Stimulated activated CD8-positive, alpha-beta memory T cell treated with anti-CD3 and anti-CD28 coated beads, Interleukin-4, amount 100 ng/mL, for 1 hour (primary cell): Measurements from ENCODE around the gene EPAS1.
"Not testable (repeated sequence)": the region's sequence is repeated elsewhere in the genome, so short reads cannot be mapped to it uniquely, and the experiment has no call there.

Experiments used
- DNase-seq, 2 donors: peaks; one replicate each; pipeline ENCODE4 v3.0.0-alpha.2; 2020; ENCODE audit warnings: low read depth in 2 of 2, low spot score in 1 of 2

EPAS1 gene

DNA sequence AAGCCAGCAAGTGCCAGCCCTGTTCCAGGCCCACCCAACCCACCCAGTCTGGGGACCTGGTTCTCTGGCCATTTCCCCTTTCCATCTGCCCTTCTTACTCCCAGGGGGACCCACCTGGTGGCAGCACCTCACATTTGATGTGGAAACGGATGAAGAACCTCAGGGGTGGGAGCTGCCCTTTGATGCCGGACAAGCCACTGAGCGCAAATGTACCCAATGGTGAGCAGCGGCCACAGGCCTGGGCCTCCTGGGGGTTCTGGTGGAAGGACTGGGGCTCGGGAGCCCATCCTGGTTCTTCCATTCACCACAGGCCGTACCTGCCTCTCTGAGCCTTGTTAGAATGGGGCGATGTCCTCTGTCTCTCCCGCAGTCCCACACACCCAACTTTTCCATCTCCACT is 84.7 kb downstream of the EPAS1 start:
- no peak for DNase-seq

DNA sequence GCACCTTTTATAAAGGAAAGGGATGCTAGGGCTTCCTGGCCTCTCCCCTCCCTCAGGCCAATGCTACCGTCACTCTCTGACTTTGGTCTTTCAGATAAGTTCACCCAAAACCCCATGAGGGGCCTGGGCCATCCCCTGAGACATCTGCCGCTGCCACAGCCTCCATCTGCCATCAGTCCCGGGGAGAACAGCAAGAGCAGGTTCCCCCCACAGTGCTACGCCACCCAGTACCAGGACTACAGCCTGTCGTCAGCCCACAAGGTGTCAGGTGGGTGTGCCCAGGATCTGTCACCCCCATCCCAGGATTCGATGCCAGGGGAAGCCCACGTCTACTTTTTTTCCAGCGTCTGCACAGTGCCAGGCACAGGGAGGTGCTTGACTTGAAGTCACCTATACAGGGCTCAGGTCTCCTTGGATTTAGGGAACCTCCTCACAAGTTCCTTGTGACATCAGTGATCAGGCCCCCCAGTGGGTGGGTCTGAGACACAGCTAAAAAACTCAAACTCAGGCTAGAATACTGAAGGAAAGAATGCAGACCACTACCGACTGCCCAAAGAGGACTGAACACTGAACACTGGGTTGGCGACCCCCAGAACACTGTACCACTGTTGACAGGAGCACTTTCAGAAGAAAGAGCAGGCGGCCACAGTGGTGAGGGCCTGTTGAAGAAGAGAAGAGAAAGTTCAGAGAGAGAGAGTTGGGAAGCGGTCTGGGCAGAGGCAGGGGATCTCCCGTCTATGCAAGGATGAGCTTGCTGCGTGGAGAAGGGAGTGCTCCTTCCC is 85.3 kb downstream of the EPAS1 start:
- DNase-seq, result no peak

DNA sequence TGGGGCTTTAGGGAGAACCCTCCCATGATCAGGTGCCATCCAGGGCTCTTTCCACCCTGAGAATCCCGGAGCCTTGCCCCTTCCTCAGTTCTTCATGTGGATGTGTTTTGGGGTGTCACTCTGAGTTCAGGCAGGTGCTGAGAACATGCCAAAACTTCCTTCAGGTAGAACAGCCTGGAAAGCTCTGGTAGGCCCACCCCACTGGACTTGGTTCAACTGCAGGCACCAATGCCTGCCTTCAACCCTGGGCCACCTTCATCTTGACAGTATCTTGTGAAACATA is 85.8 kb downstream of the EPAS1 start:
- DNase-seq, result no peak

DNA sequence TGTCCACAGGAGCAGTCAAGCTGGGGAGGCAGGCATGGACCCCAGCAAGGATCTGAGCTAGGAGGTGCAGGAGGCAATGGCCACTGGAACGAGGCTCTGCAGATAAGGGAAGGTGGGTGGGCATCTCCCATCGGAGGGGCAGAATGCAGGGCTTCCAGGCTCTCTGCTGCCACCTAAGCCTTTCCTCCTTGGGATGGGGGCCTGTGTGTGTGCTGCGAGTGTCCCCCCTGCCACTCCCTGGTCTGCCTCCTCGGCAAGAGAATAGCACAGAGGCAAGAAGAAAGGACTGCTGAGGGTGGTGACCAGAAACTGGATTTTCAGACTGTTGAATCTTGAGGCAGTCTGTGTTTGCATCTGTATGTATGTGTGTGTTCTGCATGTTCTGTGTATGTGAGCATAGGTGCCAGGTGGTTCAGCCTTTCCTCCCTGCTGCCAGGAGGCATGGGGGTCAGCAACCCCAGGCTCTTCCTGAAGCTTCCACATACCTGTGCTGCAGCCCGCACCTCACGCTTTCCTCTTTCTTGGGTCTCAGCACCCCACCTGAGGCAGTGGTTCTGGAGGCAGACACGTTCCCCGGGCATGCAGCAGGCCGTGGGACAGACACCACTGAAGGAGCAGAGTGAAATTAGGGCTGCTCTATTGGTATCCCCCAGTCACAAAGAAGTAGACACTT is 86.7 kb downstream of the EPAS1 start:
- no peak for DNase-seq

DNA sequence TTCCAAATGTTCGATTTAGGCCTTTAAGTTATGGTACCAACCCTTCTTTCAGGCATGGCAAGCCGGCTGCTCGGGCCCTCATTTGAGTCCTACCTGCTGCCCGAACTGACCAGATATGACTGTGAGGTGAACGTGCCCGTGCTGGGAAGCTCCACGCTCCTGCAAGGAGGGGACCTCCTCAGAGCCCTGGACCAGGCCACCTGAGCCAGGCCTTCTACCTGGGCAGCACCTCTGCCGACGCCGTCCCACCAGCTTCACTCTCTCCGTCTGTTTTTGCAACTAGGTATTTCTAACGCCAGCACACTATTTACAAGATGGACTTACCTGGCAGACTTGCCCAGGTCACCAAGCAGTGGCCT is 87.2 kb downstream of the EPAS1 start:
- DNase-seq, result no peak

DNA sequence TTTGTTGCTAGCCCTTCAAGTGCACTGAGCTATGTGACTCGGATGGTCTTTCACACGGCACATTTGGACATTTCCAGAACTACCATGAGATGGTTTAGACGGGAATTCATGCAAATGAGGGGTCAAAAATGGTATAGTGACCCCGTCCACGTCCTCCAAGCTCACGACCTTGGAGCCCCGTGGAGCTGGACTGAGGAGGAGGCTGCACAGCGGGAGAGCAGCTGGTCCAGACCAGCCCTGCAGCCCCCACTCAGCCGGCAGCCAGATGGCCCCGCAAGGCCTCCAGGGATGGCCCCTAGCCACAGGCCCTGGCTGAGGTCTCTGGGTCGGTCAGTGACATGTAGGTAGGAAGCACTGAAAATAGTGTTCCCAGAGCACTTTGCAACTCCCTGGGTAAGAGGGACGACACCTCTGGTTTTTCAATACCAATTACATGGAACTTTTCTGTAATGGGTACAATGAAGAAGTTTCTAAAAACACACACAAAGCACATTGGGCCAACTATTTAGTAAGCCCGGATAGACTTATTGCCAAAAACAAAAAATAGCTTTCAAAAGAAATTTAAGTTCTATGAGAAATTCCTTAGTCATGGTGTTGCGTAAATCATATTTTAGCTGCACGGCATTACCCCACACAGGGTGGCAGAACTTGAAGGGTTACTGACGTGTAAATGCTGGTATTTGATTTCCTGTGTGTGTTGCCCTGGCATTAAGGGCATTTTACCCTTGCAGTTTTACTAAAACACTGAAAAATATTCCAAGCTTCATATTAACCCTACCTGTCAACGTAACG is 88.8 kb downstream of the EPAS1 start:
- no peak for DNase-seq

DNA sequence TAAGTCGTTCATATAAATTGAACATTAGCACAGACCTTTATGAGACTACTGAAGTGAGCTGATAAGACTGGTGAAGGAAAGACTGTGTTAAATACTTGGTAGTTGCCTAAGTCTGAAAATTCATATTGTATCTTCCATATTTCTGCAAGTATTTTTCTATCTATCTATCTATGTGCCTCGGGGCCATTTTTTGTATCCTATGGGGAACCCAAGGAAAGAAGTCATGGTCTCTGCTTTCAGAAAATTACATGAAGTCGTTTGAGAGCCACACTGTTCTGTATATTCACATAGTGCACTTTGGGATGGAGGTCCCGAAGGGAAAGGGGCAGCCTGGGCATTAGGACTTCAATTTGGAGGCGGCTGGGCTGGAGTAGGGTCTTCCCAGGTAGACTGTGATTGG is 89.6 kb downstream of the EPAS1 start:
- DNase-seq, result no peak

DNA sequence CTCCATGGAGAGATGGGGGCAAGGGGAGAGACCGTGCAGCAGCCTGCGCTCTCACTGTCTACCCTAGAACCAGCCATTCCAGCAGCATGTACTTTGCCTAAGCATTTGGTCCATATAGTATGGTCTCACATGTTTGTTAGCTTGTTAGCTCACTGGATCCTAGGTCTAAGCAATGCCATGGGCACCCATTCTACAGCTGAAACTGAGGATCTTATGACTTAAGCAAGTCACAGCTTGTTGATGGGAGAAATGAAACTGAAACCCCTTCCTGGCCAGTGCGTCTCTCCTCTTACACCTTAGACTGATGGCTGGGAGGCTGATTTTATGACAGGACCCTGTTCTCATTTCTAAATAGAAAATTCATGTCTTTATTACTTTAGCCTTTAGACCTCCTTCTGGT is 90.1 kb downstream of the EPAS1 start:
- no peak for DNase-seq

DNA sequence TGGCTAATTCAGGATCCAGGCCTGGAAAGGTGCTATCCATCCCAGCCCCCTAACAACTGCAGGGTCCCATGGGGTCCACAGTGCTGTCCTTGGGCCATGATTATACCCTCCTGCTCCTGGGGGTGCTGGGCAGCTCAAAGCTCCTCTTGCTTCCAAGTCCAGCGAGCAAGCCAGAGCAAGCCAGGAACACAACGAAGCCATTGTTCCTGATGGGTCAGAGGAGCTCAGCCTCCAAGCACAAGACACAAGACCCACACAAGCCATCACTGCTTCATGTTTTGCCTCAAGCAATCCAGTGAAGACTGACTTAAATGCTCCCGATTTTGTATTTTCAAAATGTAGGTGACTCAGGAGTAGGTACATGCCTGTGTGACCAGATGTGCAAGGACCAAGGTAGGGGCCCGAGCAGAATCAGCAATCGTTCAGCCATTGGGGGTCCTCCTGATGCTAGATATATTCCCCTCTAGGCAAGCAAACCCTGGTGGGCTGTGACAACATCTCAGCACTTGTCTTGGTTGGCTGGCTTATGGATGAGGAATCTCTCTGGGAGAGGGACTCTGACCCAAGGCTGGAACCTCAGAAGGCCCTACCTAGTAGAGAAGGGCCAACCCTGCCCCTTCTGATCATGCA is 90.8 kb downstream of the EPAS1 start:
- DNase-seq, result no peak

DNA sequence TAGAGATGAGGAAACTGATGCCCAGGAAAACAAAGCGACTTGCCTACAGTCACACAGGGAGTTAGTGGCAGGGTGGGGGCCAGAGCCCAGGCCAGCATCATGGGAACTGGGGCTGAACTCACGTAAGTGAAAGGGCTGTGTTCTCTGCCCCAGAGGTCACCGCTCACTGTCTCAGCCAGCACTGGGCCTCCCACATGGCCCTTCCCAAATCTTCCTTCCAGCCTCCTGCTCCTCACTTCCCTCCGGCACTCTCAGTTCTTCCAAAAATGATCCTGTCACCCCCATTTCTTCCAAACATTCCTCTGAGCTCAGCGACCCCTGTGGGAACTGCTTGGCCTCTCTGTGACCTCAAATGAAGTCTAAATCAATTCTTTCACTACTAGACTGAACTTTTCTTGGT is 91.7 kb downstream of the EPAS1 start:
- no peak for DNase-seq

DNA sequence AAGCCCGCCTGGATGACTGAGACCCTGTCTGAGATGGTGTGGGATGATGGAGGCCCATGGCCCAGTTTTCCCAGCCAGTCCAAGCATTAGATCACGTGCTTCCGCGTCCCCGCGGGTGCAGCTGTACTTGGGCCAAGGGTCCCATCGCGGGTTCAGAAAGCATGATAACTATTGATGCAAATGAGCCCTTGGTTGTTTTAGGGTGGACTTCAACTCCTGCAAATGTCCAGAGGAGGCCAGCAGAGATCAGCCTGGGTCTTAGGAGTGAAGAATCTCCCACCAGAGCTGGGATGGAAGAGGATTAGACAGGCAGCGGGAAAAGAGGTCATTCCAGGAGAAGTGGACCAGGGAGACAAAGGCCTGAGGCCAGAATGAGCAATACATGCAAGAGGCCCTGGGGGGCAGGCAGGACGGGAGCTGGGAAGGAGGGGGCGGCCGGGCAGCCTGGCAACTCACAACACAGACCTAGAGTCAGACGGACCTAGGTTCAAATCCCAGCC is 92.3 kb downstream of the EPAS1 start:
- DNase-seq, result no peak

DNA sequence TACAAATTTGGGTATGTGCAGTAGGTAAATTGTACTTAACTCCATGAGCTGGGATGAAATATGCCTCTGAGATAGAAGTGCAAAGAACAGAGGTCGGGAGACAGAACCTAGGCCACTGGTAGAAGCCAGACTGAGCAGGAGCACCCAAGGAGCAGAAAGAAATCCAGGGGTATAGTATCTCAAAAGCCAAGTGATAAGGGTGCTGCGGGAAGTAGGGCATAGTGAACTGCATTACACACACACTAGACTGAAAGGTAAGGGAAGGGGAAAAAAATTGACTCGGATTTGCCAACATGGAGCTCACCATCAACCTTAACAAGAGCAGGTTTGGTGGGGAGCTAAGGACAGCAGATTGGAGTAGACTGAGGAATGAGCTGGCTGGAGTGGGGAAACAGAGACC is 92.8 kb downstream of the EPAS1 start:
- DNase-seq, result no peak

DNA sequence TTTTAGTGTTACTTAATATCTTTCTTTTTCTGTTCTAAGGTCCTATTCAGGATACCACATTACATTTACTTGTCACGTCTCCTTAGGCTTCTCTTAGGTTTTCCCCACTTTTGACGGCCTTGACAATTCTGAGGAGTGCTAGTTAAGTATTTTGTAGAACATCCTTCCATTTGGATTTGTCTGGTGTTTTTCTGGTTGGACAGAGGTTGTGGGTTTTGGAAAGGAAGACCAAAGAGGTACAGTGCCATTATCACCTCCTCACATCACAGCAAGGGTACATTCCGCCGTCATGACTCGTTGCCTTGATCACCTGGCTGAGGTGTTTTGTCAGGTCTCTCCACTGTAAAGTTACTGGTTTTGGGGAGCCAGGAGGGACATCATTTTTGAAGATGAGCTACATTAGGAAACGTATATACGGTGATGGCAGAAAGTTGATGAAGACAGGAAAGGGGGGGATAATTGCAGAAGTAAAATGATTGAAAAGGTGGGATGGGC is 93.7 kb downstream of the EPAS1 start:
- no peak for DNase-seq

DNA sequence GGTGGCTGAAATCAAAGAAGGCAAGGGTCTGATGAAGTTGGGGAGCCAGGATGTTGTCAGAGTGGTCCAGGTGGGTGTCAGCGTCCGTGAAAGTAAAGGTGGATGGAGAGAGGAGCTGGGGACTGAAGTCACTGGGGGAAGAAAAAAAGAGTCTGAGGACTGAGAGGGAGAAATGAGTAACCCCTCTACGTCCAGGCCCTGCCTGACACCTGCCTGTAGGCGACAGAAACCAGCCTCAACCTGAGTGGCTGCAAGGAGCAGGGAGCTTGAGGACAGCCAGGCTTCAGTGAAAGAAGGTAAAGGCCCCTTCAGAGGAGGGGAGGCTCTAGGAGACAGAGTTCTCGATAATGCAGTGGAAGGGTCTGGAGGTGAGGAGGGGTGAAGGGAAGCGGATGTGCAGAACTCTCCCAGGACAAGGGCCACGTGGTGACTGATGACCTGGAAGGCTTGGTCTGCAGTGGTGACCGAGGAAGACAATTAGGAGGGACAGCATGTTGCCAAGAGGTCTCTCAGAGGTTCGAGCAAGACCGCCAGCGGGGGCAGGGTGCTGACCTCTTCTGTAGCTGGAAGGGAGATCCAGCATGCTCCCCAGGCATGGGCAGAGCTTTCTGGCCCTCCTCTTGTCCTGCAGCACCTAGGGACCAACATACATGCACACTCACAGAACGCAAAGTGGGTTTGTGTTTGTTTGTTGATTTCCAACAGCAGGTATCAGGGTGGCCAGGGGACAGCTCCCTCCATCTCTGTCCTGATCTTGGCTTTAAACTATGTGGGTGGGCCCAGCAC is 95.5 kb downstream of the EPAS1 start:
- DNase-seq, result no peak

DNA sequence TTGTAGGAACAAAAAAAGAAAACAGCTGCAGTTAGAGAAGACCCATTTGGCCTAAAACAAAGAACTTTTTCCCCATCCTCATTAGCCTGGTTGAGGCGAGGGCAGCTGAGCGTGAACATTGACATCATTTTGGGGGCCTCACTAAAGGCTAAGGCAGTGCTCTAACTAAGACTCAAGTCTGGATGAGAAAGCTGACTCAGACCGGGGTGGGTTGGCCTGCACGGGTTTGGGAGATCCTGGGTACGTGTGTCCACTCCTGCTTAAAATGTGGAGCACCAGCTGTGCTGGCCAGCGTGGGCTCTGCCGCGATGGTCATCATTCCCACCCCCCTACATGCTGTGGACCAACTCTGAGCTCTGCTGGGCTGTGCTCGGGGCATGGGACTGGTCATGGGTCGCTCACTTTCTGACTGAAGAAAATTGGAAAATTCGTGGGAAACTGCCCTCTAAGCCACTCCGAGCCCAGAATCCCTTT is 96.2 kb downstream of the EPAS1 start:
- no peak for DNase-seq

DNA sequence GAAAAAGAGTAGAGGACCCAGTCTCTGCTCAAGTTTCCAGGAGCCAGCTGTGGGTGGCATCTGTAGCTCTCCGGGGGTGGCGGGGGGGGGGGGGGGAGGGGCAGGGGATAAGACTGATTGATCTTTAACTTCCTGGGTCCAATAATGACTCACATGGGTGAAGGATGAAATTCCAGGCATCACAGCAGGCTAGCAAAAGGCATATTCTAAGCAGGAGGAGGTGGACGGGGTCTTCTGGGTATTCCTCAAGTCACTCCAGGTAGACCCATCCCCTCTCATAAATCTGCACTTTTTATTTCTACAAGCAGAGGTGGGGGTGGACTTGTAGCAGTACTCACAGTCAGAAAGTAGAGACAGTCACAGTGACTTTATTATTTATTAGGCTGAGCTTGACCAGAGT is 96.7 kb downstream of the EPAS1 start:
- DNase-seq, result no peak

DNA sequence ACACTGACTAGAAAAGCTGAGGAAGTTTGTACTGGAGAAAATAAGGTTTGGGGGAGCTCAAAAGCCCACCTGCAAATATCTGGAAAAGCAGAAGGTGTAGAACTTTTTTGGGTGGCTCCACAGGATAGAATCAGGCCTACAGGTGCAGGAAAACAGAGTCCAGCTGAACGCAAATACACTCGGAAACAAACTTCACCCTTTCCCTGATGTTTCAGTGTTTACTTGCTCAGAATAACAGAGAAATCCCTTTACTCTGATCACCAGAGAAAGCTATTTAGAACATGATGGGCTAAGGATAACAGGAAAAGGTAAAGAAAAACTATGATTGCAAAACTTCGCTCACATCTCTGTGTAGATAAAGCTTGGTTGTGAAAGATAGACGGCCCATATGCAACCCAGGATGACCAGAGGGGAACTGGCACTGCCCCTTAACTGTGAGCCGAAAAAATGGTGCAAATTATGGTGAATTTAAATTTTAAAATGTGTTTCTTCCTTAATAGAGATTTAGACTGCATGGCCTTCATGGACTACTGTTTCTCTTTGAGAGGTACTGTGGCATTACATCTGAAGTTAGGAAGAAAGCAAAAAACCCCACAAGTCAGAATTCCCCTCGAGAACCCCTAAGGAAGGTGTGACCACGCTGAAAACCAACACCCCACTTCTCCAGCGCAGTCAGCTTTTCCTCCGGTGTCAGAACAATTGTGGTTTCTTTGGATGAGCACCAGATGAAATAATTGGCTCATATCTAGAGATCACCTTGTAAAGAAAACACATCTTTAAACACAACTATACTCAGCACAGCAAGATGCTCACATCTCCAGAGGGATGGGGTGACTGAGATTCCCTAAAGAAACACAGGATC is 97.7 kb downstream of the EPAS1 start:
- no peak for DNase-seq

DNA sequence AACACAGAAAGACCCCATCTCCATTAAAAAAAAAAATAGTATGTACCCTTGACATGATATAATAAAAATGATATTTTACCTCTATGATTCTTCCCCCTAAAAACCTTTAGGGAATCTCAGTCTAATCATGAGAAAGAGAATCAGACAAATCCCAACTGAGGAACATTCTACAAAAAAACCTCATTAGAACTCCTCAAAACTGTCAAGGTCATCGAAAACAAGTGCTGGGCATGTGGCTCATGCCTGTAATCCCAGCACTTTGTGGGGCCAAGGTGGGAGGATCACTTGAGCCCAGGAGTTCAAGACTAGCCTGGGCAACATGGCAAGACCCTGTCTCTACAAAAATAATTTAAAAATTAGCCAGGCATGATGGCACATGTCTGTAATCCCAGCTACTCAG is 98.5 kb downstream of the EPAS1 start:
- DNase-seq, result not testable (repeated sequence)

DNA sequence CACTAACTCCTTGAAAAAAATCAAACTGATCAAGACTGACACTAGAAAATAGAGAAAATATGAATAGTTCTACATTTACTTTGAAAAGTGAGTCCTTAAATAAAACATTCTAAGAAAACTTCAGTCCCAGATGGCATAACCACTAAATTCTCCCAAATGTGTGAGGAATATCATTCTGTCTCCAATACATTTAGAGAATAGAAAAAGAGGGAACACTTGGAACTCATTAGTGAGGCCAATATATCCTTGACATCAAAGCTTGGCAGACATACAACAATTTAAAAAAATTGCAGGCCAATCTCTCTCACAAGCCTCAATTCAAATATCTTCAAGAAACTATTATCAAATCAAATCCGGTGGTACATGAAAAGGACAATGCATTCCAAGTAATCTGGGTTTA is 102.8 kb downstream of the EPAS1 start:
- no peak for DNase-seq

DNA sequence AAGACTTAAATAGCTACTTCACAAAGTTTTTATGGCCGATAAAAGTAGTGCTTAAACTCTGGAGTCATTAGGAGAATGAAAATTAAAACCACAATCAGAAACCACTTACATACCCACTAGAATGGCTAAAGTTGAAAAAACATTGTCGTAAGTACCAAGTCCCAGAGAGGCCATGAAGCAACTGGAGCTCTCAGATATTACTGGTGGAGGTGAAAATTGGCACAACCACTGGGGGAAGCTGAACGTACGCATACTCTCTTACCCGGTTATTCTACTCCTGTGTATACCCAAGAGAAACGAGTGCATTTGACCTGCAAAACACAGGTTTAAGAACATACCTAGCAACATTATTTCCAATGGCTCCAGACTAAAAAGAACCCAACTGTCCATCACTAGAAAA is 105.7 kb downstream of the EPAS1 start:
- no peak for DNase-seq
